A673 (cell line): ENCODE measurements around the gene SNRPA1. TPM values are rescaled to one million over a fixed set of nuclear protein-coding genes. Genes with fewer than 3 reads are reported as not detected.

Experiments
- BruUV-seq: library from RNA; stranded (reverse); fragments of 400-500 nt; replicated peaks from 2 replicates; lab custom pipeline; 2021; lab: Mats Ljungman, UMichigan
- CTCF ChIA-PET: fragments of 300-600 bp; sonication (Branson Sonifier 250); formaldehyde crosslinking; loops from one replicate; lab custom pipeline; 2022; ENCODE audit warnings: antibody characterized with exemption; lab: Charles Lee
- POLR2A ChIA-PET: fragments of 300-600 bp; sonication (Branson Sonifier 250); formaldehyde crosslinking; loops from one replicate; lab custom pipeline; 2022; ENCODE audit warnings: antibody characterized with exemption; ENCODE audit not compliant: low non-redundant PET; lab: Charles Lee
- DNase-seq: peaks from one replicate; pipeline ENCODE4 v3.0.0-alpha.2; 2015; ENCODE audit warnings: low spot score
- H3K27ac ChIP-seq: fragments of 200-600 bp; sonication (generic); 2 replicates; pipeline ENCODE4 v1.5.1; 2016; ENCODE audit warnings: mixed run types, low read depth, mild to moderate bottlenecking, mixed read lengths, antibody characterized with exemption, low read length; ENCODE audit not compliant: poor library complexity, severe bottlenecking
- H3K27me3 ChIP-seq: fragments of 200-600 bp; sonication (generic); replicated peaks from 2 replicates; pipeline ENCODE4 v1.6.1; 2017; ENCODE audit warnings: mixed run types, low read depth, mild to moderate bottlenecking, mixed read lengths, antibody characterized with exemption, low read length; ENCODE audit not compliant: insufficient read depth, poor library complexity
- H3K36me3 ChIP-seq: fragments of 200-600 bp; sonication (generic); 2 replicates; pipeline ENCODE4 v1.6.1; 2016; ENCODE audit warnings: mixed run types, mild to moderate bottlenecking, mixed read lengths, antibody characterized with exemption, low read length; ENCODE audit not compliant: insufficient read depth, poor library complexity, severe bottlenecking
- H3K4me1 ChIP-seq: fragments of 200-600 bp; sonication (generic); 2 replicates; pipeline ENCODE4 v1.6.1; 2017; ENCODE audit warnings: mixed run types, mild to moderate bottlenecking, mixed read lengths, antibody characterized with exemption, low read length; ENCODE audit not compliant: insufficient read depth, poor library complexity, severe bottlenecking
- H3K4me3 ChIP-seq: fragments of 200-600 bp; sonication (generic); 2 replicates; pipeline ENCODE4 v1.5.1; 2016; ENCODE audit warnings: low read depth, mixed run types, mild to moderate bottlenecking, mixed read lengths, low read length; ENCODE audit not compliant: poor library complexity, severe bottlenecking
- H3K9me3 ChIP-seq: fragments of 200-600 bp; sonication (generic); 2 replicates; pipeline ENCODE4 v1.6.1; 2016; ENCODE audit warnings: mixed run types, low read depth, mild to moderate bottlenecking, mixed read lengths, antibody characterized with exemption, low read length; ENCODE audit not compliant: poor library complexity, severe bottlenecking
- EZH2 ChIP-seq: fragments of 200-600 bp; sonication (generic); IDR thresholded peaks from 2 replicates; pipeline ENCODE4 v1.6.1; 2017; ENCODE audit warnings: borderline replicate concordance, low read depth, mild to moderate bottlenecking, mixed read lengths, antibody characterized with exemption, low read length; ENCODE audit not compliant: poor library complexity, severe bottlenecking
- intact Hi-C: fragments of 100-400 bp; cut with micrococcal nuclease; formaldehyde crosslinking; loops from one replicate; pipeline ENCODE4 v1.10.0; 2022; ENCODE audit not compliant: unreplicated experiment
- total RNA-seq: library from RNA; stranded (reverse); gene quantifications from 2 replicates; pipeline ENCODE4 v1.2.3, GENCODE V29; 2021
- TF ChIP-seq, protein P1 (sequence below): fragments of 300-800, 200-600 bp; sonication (generic); conservative IDR thresholded peaks from 2 replicates; pipeline ENCODE4 v1.5.1; 2017; ENCODE audit warnings: low read depth, mild to moderate bottlenecking, antibody characterized with exemption, low read length, moderate library complexity, mixed read lengths

The SNRPA1 gene
- total RNA-seq, 1 experiment from 2014 or later = 206 TPM

DNA sequence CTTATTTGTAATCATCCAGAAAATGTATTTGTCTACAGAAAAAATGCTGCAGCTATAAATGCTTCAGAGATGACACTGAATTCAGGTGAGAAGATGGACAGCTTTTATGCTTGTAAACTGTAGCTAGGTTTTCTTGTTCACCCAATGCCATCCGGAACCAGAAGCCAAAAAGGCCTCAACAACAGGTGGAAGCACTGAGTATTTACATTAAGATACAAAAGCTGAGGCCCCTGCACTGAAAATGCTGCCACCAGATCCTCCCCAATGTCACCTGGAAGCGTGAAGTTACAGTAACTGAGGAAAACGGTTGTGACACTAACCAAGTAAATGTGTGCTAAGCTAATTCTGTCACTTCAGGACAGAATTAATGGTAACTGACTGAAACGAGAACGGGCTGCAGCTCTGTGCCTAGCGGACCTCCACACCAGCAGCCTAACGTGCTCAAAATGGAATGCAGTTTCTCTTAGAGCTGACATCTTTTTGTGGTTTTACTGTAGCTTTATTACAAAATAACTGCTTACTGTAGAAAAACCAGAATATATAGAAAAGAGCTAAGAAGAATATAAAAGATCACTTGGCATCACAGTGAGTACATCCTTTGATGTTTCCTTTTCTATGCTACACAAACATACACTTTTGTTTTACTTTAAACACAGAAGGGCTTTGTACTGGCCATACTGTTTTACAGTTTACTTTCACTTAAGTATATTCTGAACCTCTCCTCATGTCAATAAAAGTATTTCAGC, 50.8 kb downstream of the SNRPA1 start:
- no TSS peak for BruUV-seq
- no peak for DNase-seq
- Histone ChIP-seq H3K36me3 (no peaks in the 10 kb centered on the region), H3K27ac (no peak overlapping the region), H3K4me3 (no peak overlapping the region), H3K27me3 (no peaks in the 10 kb centered on the region), H3K9me3 (no peaks in the 10 kb centered on the region), H3K4me1 (peaks cover 31% of the 10 kb centered on the region)
- ChIA-PET CTCF (no interaction called here), POLR2A (no interaction called here)
- intact Hi-C loops = no loop called here
- TF ChIP-seq, protein P1, sequence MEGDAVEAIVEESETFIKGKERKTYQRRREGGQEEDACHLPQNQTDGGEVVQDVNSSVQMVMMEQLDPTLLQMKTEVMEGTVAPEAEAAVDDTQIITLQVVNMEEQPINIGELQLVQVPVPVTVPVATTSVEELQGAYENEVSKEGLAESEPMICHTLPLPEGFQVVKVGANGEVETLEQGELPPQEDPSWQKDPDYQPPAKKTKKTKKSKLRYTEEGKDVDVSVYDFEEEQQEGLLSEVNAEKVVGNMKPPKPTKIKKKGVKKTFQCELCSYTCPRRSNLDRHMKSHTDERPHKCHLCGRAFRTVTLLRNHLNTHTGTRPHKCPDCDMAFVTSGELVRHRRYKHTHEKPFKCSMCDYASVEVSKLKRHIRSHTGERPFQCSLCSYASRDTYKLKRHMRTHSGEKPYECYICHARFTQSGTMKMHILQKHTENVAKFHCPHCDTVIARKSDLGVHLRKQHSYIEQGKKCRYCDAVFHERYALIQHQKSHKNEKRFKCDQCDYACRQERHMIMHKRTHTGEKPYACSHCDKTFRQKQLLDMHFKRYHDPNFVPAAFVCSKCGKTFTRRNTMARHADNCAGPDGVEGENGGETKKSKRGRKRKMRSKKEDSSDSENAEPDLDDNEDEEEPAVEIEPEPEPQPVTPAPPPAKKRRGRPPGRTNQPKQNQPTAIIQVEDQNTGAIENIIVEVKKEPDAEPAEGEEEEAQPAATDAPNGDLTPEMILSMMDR = no peak
- TF ChIP-seq EZH2 = no peak

DNA sequence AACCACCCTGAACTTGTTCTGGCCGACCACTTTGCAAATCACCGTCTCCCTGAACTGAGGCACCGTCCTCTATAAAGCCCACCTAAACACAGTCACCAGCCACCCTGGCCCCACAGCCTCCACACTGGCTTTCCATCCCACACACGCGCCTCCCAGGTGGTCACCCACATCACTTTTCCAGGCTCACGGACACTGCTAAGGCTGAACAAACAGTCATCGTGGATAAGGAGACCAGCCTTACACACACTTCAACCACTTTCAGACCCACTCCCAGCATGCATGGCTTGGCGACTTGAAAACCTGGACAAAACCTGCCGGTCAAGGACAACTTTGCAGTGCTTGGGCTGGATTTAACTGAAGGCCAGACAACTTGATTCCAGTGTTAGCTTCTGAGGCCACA, 51.6 kb downstream of the SNRPA1 start:
- H3K27ac ChIP-seq = no peak overlapping the region
- POLR2A ChIA-PET = no interaction called here
- peaks cover 29% of the 10 kb centered on the region for H3K4me1 ChIP-seq
- no peaks in the 10 kb centered on the region for H3K9me3 ChIP-seq
- no peaks in the 10 kb centered on the region for H3K27me3 ChIP-seq
- H3K4me3 ChIP-seq = no peak overlapping the region
- no peaks in the 10 kb centered on the region for H3K36me3 ChIP-seq
- BruUV-seq = no TSS peak
- CTCF ChIA-PET = no interaction called here
- intact Hi-C loops = no loop called here
- TF ChIP-seq, protein P1 = no peak
- no peak for TF ChIP-seq EZH2
- no peak for DNase-seq

DNA sequence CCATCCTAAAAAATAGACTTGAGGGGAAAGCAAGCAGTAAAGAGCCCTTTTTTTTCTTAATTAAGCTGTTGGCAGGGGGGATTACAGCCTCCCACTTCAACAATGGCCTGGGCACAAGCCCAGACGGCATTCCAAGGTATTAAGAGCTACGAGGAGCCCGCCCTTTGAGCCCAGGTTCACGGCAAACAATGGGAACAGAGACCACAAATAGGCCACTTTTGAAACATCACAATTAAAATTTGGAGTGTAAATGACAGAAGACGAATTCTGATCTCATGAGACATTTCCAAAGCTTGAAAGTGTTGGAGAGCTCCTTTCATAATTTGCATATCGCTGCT, 52.1 kb downstream of the SNRPA1 start:
- CTCF ChIA-PET = no interaction called here

More for the DNA sequence above, 52.1 kb downstream of the SNRPA1 start:
- no peaks in the 10 kb centered on the region for H3K36me3 ChIP-seq
- BruUV-seq = no TSS peak
- H3K9me3 ChIP-seq = no peaks in the 10 kb centered on the region
- intact Hi-C loops = no loop called here
- peaks cover 29% of the 10 kb centered on the region for H3K4me1 ChIP-seq
- no peaks in the 10 kb centered on the region for H3K27me3 ChIP-seq
- H3K27ac ChIP-seq = no peak overlapping the region
- H3K4me3 ChIP-seq = no peak overlapping the region
- no peak for TF ChIP-seq EZH2
- DNase-seq = no peak
- POLR2A ChIA-PET = no interaction called here
